Upper lobe of left lung (tissue), 4 donors: ENCODE measurements around the gene DNAJC18.

Experiments
- EP300 ChIP-seq, 4 donors: sonication (generic); formaldehyde crosslinking; IDR thresholded peaks; one replicate each; pipeline ENCODE4 v1.5.1; 2017; ENCODE audit warnings: antibody characterized with exemption in 4 of 4, control low read depth in 2 of 4
- POLR2A ChIP-seq, 4 donors: fragments of 450-650 bp; IDR thresholded peaks; one replicate each; pipeline ENCODE4 v1.5.1; 2016 to 2017; ENCODE audit warnings: antibody characterized with exemption in 4 of 4, mild to moderate bottlenecking in 2 of 4
- POLR2AphosphoS5 ChIP-seq, 2 donors: sonication (generic); formaldehyde crosslinking; IDR thresholded peaks; one replicate each; pipeline ENCODE4 v1.5.1; 2017; ENCODE audit warnings: antibody characterized with exemption in 2 of 2
- TF ChIP-seq, protein P1 (sequence below), 6 experiments: fragments of 450-650 bp in 4 of 6; fragments of 200-600 bp in 2 of 6; sonication (generic) in 2 of 6; IDR thresholded peaks; one replicate each; pipeline ENCODE4 v1.5.1; 2016 to 2019; ENCODE audit warnings: antibody characterized with exemption in 6 of 6

DNA sequence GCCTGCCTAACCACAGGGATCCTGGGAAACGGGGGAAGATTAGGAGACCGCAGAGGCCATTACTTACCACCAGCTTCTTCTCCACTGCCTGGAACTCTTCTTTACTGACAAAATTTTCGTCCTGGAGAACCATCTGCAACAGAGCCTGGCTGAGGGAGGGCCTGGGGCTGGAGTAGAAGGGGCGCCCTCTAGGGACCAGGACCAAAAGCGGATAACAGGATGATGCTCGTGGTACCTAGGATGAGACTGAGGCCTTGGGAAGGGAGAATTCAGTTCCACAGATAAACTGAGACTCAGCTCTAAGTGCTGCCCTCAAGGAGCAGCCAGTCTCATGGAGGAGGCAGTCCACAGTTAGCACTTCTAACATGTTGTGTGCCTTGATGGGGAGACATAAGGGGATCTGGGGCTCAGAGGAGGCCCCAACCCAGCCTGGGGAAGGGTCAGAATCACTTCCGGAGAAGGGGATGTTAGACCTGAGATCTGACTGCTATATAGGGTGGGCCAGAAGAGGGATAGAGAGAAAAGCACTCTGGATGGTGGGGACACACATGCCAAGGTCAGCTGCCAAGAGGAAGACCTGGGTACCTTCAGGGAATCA lies 36.7 kb downstream of the DNAJC18 start:
- TF ChIP-seq, protein P1, sequence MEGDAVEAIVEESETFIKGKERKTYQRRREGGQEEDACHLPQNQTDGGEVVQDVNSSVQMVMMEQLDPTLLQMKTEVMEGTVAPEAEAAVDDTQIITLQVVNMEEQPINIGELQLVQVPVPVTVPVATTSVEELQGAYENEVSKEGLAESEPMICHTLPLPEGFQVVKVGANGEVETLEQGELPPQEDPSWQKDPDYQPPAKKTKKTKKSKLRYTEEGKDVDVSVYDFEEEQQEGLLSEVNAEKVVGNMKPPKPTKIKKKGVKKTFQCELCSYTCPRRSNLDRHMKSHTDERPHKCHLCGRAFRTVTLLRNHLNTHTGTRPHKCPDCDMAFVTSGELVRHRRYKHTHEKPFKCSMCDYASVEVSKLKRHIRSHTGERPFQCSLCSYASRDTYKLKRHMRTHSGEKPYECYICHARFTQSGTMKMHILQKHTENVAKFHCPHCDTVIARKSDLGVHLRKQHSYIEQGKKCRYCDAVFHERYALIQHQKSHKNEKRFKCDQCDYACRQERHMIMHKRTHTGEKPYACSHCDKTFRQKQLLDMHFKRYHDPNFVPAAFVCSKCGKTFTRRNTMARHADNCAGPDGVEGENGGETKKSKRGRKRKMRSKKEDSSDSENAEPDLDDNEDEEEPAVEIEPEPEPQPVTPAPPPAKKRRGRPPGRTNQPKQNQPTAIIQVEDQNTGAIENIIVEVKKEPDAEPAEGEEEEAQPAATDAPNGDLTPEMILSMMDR (IDR thresholded peaks at IDR 0.05) = peak in 3 of 6 experiments; percentile 11 to 21 (median 13)
- TF ChIP-seq POLR2A (IDR thresholded peaks at IDR 0.05) (no peak), EP300 (IDR thresholded peaks at IDR 0.05) (no peak), POLR2AphosphoS5 (IDR thresholded peaks at IDR 0.05) (no peak)
